Activated CD8-positive, alpha-beta memory T cell treated with anti-CD3 and anti-CD28 coated beads for 24 hours (primary cell): ENCODE results near the gene IL26.
"Not testable (repeated sequence)": the region's sequence is repeated elsewhere in the genome, so short reads cannot be mapped to it uniquely, and the experiment has no call there.

Experiments used
- DNase-seq: peaks from one replicate; pipeline ENCODE4 v3.0.0-alpha.2; 2020

The IL26 gene

GRCh38 chr12:68239309-68239982 lies 13.8 kb upstream of the IL26 start:
- no peak for DNase-seq

- no peak for DNase-seq
Observed at GRCh38 chr12:68237619-68238018, 12.0 kb upstream of the IL26 start.

GRCh38 chr12:68237078-68237477 lies 11.5 kb upstream of the IL26 start:
- no peak for DNase-seq

DNA sequence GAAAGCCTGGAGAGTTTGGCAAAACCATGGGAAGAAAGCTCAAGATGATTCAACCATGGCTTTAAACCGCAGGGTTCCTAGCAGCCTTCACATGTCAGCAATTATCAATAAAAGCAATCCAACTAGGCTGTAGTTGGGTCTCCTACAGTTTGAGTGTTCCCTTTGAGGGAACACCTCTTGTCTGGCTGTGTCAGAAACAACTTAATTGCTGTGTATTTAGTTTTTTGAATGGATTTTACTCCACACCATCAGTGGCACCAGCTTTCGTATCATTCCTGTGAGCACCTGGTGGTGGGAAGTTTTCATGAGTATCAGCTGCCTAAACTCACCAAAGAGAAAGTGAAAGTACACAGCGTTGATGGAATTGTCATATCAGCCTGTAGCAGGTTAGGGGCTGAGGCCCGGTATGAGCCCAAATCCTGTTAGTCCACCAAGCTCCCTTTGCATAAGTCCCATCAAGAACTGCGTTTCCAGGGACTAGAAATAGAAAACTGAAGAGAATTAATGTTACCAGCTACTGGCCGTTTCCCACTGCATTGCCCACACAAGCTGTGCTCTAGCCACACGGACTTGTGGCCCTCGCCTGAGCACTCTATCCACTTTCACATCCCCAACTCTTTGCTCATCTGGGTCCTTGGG lies 10.9 kb upstream of the IL26 start:
- peak; percentile 63 for DNase-seq

DNA sequence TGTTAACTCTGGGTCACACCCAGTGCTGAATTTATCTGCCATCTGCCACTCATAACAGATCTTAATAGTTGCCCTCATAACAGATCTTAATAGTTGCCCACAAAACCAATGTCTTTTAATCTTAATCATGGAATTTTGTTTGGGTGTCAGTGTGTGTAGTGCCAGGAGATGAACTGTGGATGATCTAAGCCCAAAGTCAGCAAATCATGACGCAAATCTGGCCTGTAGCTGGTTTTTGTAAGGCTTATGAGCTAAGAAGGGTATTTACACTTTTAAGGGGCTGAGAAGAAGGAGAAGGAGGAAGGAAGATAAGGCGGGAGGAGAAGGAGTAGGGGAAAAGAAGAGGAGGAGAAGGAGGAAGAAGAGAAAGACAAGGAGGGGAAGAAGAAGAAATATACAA lies 10.0 kb upstream of the IL26 start:
- no peak for DNase-seq

DNA sequence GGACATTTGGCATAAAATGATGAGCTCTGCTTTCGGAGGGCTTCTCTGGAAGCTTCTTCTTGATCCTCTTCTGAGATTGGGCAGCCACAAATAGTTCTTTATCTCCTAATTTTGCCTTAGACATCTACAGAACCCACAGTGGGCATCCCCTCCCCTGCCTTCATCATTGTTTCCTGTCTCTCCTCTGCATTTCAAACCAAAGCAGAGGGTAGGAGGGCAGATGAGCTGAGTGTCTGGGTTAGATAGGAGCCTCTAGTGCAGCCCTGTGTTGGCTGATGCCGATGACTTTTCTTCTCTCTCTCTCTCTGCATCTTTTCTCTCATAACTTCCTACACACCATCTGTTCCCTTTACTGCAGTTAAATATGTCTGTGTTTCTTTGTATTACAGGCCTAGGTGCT lies 8.5 kb upstream of the IL26 start:
- DNase-seq = no peak

DNA sequence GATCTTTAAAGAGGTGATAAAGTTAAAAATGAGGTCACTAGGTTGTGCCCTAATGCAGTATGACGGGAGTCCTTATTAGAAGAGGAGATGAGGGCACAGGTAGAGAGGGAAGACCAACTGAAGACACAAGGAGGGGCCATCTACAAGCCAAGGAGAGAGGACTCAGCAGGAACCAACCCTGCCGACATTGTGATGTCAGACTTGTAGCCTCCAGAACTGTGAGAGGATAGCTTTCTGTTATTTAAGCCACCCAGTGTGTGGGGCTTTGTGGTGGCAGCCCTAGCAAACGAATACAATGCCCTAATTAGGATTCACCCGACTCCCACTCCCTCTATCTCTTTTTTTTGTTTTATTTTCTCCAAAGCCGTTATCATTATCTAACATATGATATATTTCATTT lies 7.9 kb upstream of the IL26 start:
- no peak for DNase-seq

GRCh38 chr12:68231691-68232090 lies 6.1 kb upstream of the IL26 start:
- no peak for DNase-seq

DNA sequence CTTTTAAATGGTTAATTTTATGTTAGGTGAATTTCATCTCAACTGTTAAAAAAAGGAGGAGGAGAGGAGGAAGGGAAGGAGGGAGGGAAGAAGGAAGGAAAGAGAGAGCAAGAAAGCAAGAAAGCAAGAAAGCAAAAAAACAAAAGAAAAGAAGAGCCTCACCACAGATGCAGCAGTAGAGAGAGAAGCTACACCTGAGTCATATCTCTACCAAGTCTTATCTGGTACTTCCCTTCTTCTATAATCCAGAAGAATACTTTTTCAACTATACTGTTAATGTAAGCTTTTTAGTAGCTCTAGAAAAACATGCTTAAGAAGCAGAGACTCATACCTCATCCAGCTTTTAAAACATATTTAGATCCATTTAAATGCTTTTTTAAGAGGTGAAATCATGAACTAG lies 5.6 kb upstream of the IL26 start:
- no peak for DNase-seq

DNA sequence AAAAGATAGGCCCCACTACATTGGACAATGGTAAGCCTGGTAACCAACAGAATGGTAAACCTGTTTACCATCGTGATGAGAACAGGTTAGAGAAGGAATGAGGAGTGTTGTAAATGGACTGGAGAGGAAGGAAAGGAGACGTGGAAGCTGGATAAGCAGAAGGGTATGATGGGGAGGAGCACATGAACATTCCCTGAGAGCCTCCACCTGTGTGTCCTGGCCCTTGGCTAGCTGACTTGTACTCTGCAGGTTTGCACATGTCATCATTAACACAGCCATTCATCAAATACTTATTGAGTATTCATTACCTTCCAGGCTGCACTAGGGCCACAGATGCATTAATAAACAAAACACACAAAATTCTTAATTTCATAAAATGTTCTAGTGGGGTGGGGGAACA lies 4.3 kb upstream of the IL26 start:
- no peak for DNase-seq

GRCh38 chr12:68227356-68227755 lies 1.7 kb upstream of the IL26 start:
- no peak for DNase-seq

GRCh38 chr12:68224613-68225285 lies 861 bp downstream of the IL26 start:
- no peak for DNase-seq

- peak; percentile 84 for DNase-seq
Observed at GRCh38 chr12:68223067-68223747, 2.4 kb downstream of the IL26 start.

DNA sequence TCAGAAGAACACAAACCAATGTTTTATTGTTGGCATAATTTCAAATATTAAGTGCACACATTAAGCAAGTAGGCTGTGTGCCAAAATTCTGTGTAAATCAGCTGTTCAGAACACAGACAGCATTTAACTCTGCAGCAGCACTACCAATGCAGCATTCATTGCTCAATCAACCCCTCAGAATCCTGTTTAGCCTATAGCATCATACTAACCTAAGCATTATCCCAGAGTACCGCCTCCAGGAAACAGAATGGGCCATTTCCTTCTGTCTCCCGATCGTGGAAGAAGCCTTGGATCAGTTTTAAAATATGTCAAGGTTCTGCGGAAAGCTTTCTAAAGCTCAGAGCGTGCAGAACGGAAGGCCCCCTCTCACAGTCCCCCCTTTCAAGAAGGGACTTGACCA lies 3.3 kb downstream of the IL26 start:
- DNase-seq = no peak

DNA sequence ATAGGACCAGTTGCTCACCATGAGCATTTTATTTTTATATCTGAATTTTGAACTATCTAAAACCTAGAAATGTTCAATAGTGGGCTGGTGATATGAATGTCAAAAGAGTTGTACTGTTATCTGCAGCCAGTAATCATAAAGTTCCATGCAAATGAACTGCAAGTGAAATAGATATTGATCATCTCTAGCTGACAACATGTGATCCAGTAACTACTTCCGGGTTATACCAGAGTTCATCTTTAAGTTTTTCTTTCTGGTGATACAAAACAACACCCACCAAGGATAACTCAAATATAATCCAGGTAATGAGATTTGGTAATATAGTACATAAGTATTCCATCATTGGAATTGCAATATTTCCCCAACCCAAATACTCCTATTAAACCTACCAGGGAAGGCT lies 4.1 kb downstream of the IL26 start:
- DNase-seq = no peak

- no peak for DNase-seq
Observed at GRCh38 chr12:68210875-68211274, 14.7 kb downstream of the IL26 start.

GRCh38 chr12:68209048-68209728 lies 16.4 kb downstream of the IL26 start:
- DNase-seq = not testable (repeated sequence)

DNA sequence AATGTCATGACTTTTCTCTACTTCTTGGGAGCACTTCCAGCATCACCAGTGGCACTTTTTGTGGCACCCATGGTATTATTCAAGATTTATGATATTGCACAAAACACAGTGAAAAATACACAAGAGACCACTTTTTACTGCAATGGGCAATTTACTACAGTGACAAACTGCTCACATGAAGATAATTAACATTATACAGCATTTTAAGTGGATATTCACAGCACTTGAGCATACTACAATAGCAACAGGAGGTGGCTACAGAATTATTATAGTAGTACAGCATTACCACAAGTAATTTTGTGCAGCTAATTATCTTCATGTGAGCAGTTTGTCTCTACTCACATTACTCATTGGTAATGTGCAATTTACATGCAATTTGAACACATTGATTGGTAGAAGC lies 18.3 kb downstream of the IL26 start:
- no peak for DNase-seq

DNA sequence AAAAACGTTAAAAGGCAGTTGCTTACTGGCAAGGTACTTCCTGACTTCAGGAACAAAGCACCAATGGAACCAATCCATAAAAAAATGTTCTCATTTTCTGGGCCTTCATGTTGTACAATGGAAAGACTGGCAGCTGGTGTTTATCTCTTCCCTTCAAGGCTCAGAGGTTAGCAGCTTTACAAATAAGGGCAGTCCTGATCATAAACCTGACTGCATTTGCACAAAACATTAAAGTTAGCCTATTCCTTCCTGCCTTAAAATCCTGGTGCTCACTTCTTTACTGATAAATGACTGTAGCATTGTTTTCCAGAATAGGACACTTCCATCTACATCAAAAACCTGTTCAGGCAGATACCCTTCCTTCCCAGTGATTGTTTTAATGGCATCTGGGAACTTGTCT lies 19.2 kb downstream of the IL26 start:
- no peak for DNase-seq

DNA sequence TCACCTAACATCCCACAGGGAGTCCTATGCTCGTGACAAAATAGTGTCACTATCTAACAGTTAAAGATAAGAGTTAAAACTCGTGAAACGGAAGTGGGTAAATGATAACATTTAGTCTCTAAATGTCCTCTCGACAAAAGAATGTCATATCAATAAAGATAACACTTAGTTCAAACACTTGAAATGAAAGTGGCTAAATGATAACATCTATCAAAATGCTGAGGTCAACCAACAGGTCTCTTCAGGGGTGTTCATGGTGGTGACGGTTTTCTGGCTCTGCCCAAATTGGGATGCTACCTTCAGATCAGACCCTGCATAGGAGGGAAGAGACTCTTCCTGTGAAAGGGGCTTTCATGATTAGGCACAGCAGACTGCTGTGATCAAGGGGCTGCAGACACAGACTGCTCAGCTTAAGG lies 22.1 kb downstream of the IL26 start:
- DNase-seq = no peak

GRCh38 chr12:68200854-68201253 lies 24.8 kb downstream of the IL26 start:
- no peak for DNase-seq

DNA sequence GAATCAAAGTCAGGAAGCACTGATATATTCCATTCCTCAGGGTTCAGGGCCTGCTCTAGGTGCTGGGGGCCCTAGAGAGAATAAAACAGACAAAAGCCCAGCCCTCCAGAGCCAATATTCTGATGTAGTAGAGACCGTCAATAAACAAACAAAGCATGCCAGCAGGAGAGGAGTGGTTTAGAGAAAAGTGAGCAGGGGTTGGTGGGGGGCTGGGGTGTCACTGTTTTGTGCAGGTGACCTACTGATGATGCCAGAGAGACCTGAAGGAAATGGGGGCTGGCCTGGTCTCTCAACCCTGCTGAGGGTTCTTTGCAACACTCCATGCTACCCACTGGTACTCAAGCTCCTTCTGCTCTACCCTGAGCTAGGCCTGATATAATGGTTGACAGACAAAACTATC lies 26.5 kb downstream of the IL26 start:
- no peak for DNase-seq

DNA sequence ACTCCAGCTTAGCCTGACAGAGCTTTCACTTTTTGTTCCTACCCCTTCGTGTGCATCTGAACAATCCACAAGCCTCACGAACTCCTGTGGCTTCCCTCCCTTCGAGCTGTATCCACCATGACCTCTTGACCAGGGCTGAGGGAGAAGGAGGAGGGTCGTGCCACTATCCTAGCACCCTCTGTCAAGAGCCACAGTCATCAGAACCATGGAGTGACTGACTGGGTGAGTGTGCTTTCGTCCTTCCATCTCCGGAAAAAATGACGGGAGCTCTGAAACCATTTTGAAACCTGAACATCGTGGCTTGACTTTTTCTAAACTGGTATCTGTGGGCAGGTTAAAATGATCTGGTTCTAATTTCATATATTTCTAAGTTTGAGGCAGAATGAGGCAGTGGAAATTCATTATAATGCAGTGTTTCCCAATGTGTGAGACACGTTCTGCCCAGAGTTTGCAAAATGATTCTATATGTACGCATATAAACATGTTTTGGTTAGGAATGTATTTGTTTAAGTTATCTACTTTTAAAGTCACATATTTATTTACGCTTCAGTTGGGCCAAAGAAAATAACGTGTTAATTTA lies 27.0 kb downstream of the IL26 start:
- DNase-seq = no peak
